Measurements from ENCODE around the gene TSACC. TPM values are rescaled to one million over a fixed set of nuclear protein-coding genes. Genes with fewer than 3 reads are reported as not detected.

The TSACC gene
- total and polyA plus RNA-seq, 4 experiments from 2014 or later, result 0.32 TPM; not detected in 3

DNA sequence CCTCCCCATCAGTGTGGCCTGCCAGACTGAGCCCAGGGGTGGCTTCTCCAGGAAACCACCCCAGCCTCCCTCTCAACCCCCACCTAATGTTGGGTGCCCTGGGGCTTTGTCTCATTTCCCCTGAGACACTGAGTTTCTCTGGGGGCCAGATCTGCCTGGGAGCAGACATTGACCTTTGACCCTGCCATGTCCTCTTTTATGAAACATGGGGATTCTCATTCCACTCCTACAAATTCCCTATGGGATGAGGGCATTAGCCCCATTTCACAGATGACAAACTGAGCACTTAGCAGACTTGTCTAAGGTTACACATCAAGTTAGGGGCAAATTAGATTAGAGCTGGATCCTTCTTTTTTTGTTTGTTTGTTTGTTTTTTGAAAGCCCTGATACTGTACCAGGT, 54.8 kb downstream of the TSACC start:
- Mint-ChIP-seq H3K9me3 (no peaks in the 10 kb centered on the region), H3K36me3 (no peaks in the 10 kb centered on the region), H3K4me3 (no peak overlapping the region), H3K27ac (no peak overlapping the region), H3K4me1 (no peaks in the 10 kb centered on the region), H3K27me3 (peaks cover 16 to 25% of the 10 kb centered on the region in 2 donors)
- ChIA-PET CTCF (ENCODE audit: partially characterized antibody) (no interaction called here), POLR2A (ENCODE audit: partially characterized antibody) (no interaction called here)
- intact Hi-C loops (cut with micrococcal nuclease), result no loop called here
- Histone ChIP-seq H3K27ac (ENCODE audit: low read depth, low read length) (no peak overlapping the region), H3K27me3 (ENCODE audit: insufficient read depth, low read length) (peaks cover 7% of the 10 kb centered on the region), H3K36me3 (ENCODE audit: insufficient read depth, low read length) (no peaks in the 10 kb centered on the region), H3K4me1 (ENCODE audit: insufficient read depth, low read length) (no peaks in the 10 kb centered on the region), H3K9me3 (ENCODE audit: control insufficient read depth in 1 of 2, low read length in 2 of 2) (no peaks in the 10 kb centered on the region), H3K4me3 (ENCODE audit: low read length in 2 of 2) (no peak overlapping the region)
- no peak for DNase-seq

DNA sequence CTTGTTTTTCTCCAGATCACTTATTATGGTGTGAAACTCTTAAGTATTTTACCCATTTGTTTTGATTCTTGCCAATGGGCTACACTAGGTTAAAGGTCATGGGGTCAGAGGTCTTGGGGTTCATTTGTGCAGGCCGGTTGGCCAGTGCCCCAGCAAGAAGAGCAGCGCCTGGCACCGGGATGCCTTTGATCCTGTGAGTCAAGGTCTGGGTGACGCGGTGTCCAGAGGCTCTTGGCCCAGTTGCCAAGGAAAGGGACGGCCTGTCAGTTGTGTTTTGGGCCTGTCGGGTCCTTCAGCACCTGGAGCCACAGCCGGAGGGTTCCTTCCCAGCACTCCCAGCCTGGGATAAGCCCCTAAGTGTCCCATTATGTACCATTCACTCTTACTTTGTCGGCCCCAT, 55.8 kb downstream of the TSACC start:
- ChIA-PET CTCF (ENCODE audit: partially characterized antibody) (interaction anchor here (1.2 to 1.5 kb wide), 2 partner anchors 8 to 51 kb away, joined by 5 to 7 read pairs; no protein-coding TSS in a partner anchor), POLR2A (ENCODE audit: partially characterized antibody) (no interaction called here)
- Mint-ChIP-seq H3K27me3 (peaks cover 11 to 19% of the 10 kb centered on the region in 2 donors), H3K36me3 (no peaks in the 10 kb centered on the region), H3K4me1 (no peaks in the 10 kb centered on the region), H3K4me3 (no peak overlapping the region), H3K9me3 (no peaks in the 10 kb centered on the region), H3K27ac (no peak overlapping the region)
- Histone ChIP-seq H3K27ac (ENCODE audit: low read depth, low read length) (no peak overlapping the region), H3K4me1 (ENCODE audit: insufficient read depth, low read length) (no peaks in the 10 kb centered on the region), H3K27me3 (ENCODE audit: insufficient read depth, low read length) (peaks cover 7% of the 10 kb centered on the region), H3K36me3 (ENCODE audit: insufficient read depth, low read length) (no peaks in the 10 kb centered on the region), H3K9me3 (ENCODE audit: control insufficient read depth in 1 of 2, low read length in 2 of 2) (no peaks in the 10 kb centered on the region), H3K4me3 (ENCODE audit: low read length in 2 of 2) (no peak overlapping the region)
- no peak for DNase-seq
- intact Hi-C loops (cut with micrococcal nuclease), result no loop called here

DNA sequence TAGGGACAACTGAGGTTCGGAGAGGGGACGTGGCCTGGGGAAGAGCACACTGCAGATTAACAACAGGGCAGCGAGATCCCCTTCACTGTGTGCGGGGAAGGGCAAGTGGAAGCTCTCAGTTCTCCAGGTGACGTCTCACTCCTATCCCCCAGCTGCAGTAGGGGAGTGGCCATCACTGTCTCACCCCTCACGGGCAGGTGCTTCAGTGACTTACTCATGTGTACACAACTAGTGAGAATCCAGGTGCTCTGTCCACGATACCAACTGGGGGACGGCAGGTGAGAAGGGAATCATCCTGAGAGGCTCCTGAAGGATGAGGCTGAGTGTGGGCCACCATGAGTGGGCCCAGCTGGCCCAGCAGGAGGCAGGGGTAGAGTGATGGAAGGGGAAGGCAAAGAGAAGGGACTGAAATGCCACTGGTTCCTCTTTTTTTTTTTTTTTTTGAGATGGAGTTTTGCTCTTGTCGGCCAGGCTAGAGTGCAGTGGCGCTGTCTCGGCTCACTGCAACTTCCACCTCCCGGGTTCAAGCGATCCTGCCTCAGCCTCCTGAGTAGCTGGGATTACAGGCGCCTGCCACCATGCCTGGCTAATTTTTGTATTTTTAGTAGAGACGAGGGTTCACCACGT, 56.6 kb downstream of the TSACC start:
- intact Hi-C loops (cut with micrococcal nuclease), result no loop called here

More for the DNA sequence above, 56.6 kb downstream of the TSACC start:
- no peaks in the 10 kb centered on the region for H3K36me3 Mint-ChIP-seq
- no peaks in the 10 kb centered on the region for H3K9me3 Mint-ChIP-seq
- no peak overlapping the region for H3K27ac ChIP-seq (ENCODE audit: low read depth, low read length)
- H3K4me3 Mint-ChIP-seq, result no peak overlapping the region
- no peaks in the 10 kb centered on the region for H3K36me3 ChIP-seq (ENCODE audit: insufficient read depth, low read length)
- H3K4me1 ChIP-seq (ENCODE audit: insufficient read depth, low read length), result no peaks in the 10 kb centered on the region
- H3K4me1 Mint-ChIP-seq, result no peaks in the 10 kb centered on the region
- ChIA-PET CTCF (ENCODE audit: partially characterized antibody) (interaction anchor here (1.2 to 1.5 kb wide), 2 partner anchors 9 to 51 kb away, joined by 5 to 7 read pairs; no protein-coding TSS in a partner anchor), POLR2A (ENCODE audit: partially characterized antibody) (interaction anchor here (0.7 kb wide), 1 partner anchor 225 kb away, joined by 3 read pairs; no protein-coding TSS in a partner anchor)
- no peak overlapping the region for H3K4me3 ChIP-seq (ENCODE audit: low read length in 2 of 2)
- DNase-seq, result no peak
- no peaks in the 10 kb centered on the region for H3K27me3 ChIP-seq (ENCODE audit: insufficient read depth, low read length)
- H3K27me3 Mint-ChIP-seq, result peaks cover 4 to 13% of the 10 kb centered on the region in 2 donors
- peak overlapping the region in 1 of 7 donors; percentile 76 for H3K27ac Mint-ChIP-seq
- H3K9me3 ChIP-seq (ENCODE audit: control insufficient read depth in 1 of 2, low read length in 2 of 2), result no peaks in the 10 kb centered on the region

Other genes starting within 250 kb of the TSACC start
- gene LMNA, start 223.8 kb upstream of the TSACC start, total RNA-seq, result 10 to 100 TPM; 29.7 to 33.8 TPM
- gene LMNA, start 223.8 kb upstream of the TSACC start, polyA plus RNA-seq, result 10 to 100 TPM; 19.1 to 47.1 TPM
- gene SEMA4A, start 184.9 kb upstream of the TSACC start, total RNA-seq, result 1 to 10 TPM; 1.2 TPM
- 1 to 10 TPM in 1 of 2 donors, under 1 TPM in 1; 0.88 to 1.3 TPM for gene SEMA4A, start 184.9 kb upstream of the TSACC start, polyA plus RNA-seq
- 10 to 100 TPM; 21.2 to 23.3 TPM for gene SLC25A44, start 144.4 kb upstream of the TSACC start, total RNA-seq
- gene SLC25A44, start 144.4 kb upstream of the TSACC start, polyA plus RNA-seq, result 10 to 100 TPM in 1 of 2 donors, 1 to 10 TPM in 1; 9.8 to 15.3 TPM
- 10 to 100 TPM; 39.0 to 40.2 TPM for gene PMF1, start 125.5 kb upstream of the TSACC start, total RNA-seq
- gene PMF1, start 125.5 kb upstream of the TSACC start, polyA plus RNA-seq, result 100 to 1,000 TPM in 1 of 2 donors, 10 to 100 TPM in 1; 73.3 to 106 TPM
- 1 to 10 TPM; 7.2 to 7.7 TPM for gene BGLAP, start 96.3 kb upstream of the TSACC start, total RNA-seq
- gene BGLAP, start 96.3 kb upstream of the TSACC start, polyA plus RNA-seq, result not detected
- gene PAQR6, start 90.5 kb upstream of the TSACC start, total RNA-seq, result 1 to 10 TPM; 1.7 to 1.9 TPM
- gene PAQR6, start 90.5 kb upstream of the TSACC start, polyA plus RNA-seq, result under 1 TPM; 0.11 to 0.22 TPM
- gene SMG5, start 55.7 kb upstream of the TSACC start, total RNA-seq, result 10 to 100 TPM; 69.8 to 71.6 TPM
- 10 to 100 TPM in 1 of 2 donors, 1 to 10 TPM in 1; 6.1 to 25.6 TPM for gene SMG5, start 55.7 kb upstream of the TSACC start, polyA plus RNA-seq
- 10 to 100 TPM; 14.7 to 16.8 TPM for gene TMEM79, start 54.2 kb upstream of the TSACC start, total RNA-seq
- gene TMEM79, start 54.2 kb upstream of the TSACC start, polyA plus RNA-seq, result 1 to 10 TPM in 1 of 2 donors, under 1 TPM in 1; 0.93 to 7.3 TPM
- gene GLMP, start 42.8 kb upstream of the TSACC start, total RNA-seq, result 10 to 100 TPM; 22.1 to 28.4 TPM
- gene GLMP, start 42.8 kb upstream of the TSACC start, polyA plus RNA-seq, result 10 to 100 TPM; 21.3 to 23.5 TPM
- under 1 TPM; 0.52 to 0.53 TPM for gene VHLL, start 39.2 kb upstream of the TSACC start, total RNA-seq
- not detected for gene VHLL, start 39.2 kb upstream of the TSACC start, polyA plus RNA-seq
- gene CCT3, start 234 bp upstream of the TSACC start, total RNA-seq, result 100 to 1,000 TPM; 109 TPM
- 100 to 1,000 TPM; 195 to 234 TPM for gene CCT3, start 234 bp upstream of the TSACC start, polyA plus RNA-seq
- gene RHBG, start 30.7 kb downstream of the TSACC start, total RNA-seq, result not detected
- not detected for gene RHBG, start 30.7 kb downstream of the TSACC start, polyA plus RNA-seq
- gene MEF2D, start 162.2 kb downstream of the TSACC start, total RNA-seq, result 10 to 100 TPM; 65.0 to 69.6 TPM
- gene MEF2D, start 162.2 kb downstream of the TSACC start, polyA plus RNA-seq, result 10 to 100 TPM in 1 of 2 donors, 1 to 10 TPM in 1; 4.2 to 13.8 TPM
- gene IQGAP3, start 234.0 kb downstream of the TSACC start, total RNA-seq, result not detected
- gene IQGAP3, start 234.0 kb downstream of the TSACC start, polyA plus RNA-seq, result not detected
- gene TTC24, start 241.2 kb downstream of the TSACC start, total RNA-seq, result under 1 TPM; 0.84 to 0.91 TPM
- under 1 TPM in 1 of 2 donors, not detected in 1; 0.12 TPM for gene TTC24, start 241.2 kb downstream of the TSACC start, polyA plus RNA-seq

Measured in CD4-positive, alpha-beta memory T cell (primary cell).